GM21447 (cell line): Measurements from ENCODE around the gene HLA-G.
"Not testable (repeated sequence)": the region's sequence is repeated elsewhere in the genome, so short reads cannot be mapped to it uniquely, and the experiment has no call there.

ENCODE experiments used
- ATAC-seq: cut with Tn5 transposase; IDR thresholded peaks from one replicate; pipeline ENCODE4 v1.9.1; 2021; ENCODE audit not compliant: unreplicated experiment

HLA-G gene

DNA sequence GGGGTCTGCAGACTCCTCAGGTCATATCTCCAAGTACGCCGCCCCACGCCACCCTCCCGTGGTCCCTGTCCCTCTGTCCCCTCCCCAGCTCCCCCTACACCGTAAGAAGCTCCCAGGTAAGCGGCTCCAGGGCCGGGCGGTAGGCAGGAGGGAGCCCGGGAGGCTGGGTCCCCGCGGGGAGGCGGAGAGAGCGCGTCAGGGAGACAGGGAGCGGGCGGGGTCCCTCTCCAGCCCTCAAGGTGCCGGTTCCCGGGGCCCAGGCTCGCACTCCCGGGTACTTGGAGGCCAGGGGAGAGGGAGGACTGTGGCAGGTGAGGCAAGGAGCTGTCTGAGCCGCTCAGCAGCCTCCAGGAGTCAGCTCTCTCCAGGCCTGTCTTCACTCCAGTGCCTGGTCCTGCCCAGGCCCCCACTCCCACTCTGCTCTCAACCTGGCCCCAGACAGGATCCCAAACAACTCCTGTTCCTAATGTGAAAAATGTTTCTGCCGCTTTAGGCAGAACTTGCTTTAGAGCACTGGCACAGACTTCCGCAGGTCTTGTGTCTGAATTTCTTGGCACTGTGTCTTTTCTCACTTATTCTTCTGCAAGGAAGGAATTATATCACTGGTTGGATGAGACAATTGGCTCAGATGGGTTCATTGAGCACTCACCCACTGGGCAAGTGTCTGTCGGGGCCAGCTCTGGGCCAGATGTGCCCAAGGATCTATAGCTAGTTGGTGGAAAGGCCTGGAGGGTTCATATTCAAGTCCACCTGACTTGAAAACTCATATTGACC is 36.6 kb downstream of the HLA-G start:
- ATAC-seq = no peak

DNA sequence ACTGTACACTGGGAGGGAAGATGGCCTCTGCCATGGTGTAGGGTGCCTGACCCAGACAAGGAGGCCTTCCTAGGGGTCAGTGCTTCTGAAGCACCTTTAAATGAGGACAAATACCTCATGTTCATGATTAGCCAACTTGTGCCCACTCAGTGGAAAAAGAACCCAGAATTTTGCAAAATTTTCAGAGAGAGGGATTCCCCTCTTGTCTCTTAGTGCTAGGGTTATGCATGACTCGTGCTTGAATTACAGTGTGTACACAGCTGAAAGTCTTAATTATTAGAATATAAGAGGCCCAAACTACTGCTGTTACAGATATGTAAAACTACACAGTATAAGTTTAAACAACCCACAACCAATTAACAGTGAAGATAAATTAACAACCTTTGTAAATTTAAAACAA is 38.0 kb downstream of the HLA-G start:
- ATAC-seq = no peak

DNA sequence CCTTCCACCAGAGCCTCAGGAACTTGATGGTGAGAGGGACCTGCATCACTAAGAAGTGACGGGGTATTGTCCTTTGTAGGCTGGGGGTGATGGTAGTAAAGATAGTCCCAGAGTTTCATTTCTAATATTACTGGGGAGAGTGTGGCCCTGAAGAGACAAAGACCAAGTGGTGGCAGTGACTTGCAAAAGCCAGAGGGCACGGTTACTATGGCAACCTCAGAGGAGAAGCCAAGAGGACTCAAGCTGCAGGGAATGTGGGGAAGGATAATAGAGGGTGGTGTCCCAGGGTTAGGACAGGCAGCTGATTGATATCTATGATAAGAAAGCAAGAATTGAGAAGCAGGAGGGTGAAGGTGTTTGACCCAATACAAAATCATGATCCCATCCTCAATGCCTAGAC is 42.5 kb downstream of the HLA-G start:
- ATAC-seq = no peak

DNA sequence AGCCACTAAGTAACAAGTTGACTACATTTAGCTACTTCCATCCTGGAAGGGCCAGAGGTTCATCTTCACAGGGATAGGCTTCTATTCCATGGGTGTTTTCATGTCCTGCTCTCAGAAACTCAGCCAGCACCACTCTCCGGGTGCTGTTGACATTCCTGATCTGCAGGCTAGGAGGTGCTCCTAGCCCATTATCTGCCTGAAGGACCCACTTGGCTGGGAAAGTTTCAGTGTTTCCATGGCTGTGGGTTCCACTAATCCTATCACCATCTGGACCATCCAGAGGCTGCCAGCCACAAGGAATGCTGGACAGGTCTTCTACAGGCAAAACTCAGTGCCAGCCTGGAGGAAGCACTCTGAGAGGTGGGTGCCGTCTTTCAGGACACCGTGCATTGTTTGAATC is 45.2 kb downstream of the HLA-G start:
- no peak for ATAC-seq

DNA sequence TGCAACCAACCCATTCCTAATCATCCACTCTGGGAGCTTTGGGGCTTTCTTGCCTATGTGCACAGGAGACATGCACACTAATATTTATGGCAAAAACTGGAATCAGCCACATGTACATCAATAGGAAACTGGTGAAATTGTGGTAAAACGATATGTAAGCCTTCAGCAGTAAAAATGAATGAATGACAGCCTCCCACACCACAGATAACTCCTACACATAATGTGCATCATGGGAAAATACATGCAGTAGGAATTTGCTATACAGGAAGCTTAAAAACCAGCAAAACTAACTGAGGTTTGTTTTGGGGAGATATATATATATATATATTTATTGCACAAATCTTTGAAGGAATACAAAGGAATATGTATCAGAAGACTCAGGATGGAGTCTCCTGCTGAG is 47.6 kb downstream of the HLA-G start:
- no peak for ATAC-seq

DNA sequence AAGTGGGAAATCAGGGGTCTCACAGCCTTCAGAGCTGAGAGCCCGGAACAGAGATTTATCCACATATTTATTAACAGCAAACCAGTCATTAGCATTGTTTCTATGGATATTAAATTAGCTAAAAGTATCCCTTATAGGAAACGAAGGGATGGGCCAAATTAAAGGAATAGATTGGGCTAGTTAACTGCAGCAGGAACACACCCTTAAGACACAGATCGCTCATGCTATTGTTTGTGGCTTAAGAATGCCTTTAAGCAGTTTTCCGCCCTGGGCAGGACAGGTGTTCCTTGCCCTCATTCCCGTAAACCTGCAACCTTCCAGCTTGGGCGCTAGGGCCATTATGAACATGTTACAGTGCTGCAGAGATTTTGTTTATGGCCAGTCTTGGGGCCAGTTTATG is 48.1 kb downstream of the HLA-G start:
- not testable (repeated sequence) for ATAC-seq
